Gastrocnemius medialis (tissue), 4 donors: ENCODE results near the gene GRID1. TPM values are rescaled to one million over a fixed set of nuclear protein-coding genes. Genes with fewer than 3 reads are reported as not detected.

Experiments
- ATAC-seq, 2 donors: fragments of 150-250 bp; one replicate each; pipeline ENCODE4 v1.9.1; 2016
- DNase-seq, 2 donors: peaks; one replicate each; pipeline ENCODE4 v3.0.0-alpha.2; 2019
- H3K27ac ChIP-seq, 4 donors: fragments of 200-600 bp; sonication (generic); 1 replicate in 1 of 4; 2 replicates in 3 of 4; pipeline ENCODE4 v1.5.1; 2016 to 2018; ENCODE audit warnings: mild to moderate bottlenecking in 2 of 4, moderate library complexity in 1 of 4
- H3K27me3 ChIP-seq, 3 donors: fragments of 200-600 bp; sonication (generic) in 2 of 3; 1 replicate in 1 of 3; 2 replicates in 2 of 3; pipeline versions ENCODE4 v1.5.1 to v1.6.0; 2016 to 2019; ENCODE audit warnings: mild to moderate bottlenecking in 1 of 3, moderate library complexity in 1 of 3
- H3K36me3 ChIP-seq, 2 donors: fragments of 200-600 bp; sonication (generic) in 1 of 2; one replicate each; pipeline ENCODE4 v1.5.1; 2017 to 2018
- H3K4me1 ChIP-seq, 2 donors: fragments of 200-600 bp; sonication (generic) in 1 of 2; one replicate each; pipeline ENCODE4 v1.5.1; 2016 to 2017; ENCODE audit warnings: mild to moderate bottlenecking in 2 of 2
- H3K4me3 ChIP-seq, 4 donors: fragments of 200-600 bp; sonication (generic) in 3 of 4; 1 replicate in 1 of 4; 2 replicates in 3 of 4; pipeline ENCODE4 v1.5.1; 2016 to 2019; ENCODE audit warnings: mild to moderate bottlenecking in 2 of 4
- H3K9me3 ChIP-seq, 3 donors: fragments of 200-600 bp; sonication (generic) in 2 of 3; 1 replicate in 1 of 3; 2 replicates in 2 of 3; pipeline ENCODE4 v1.5.1; 2016 to 2019
- CTCF ChIP-seq, 5 experiments: fragments of 450-650 bp in 3 of 5; fragments of 200-600 bp in 2 of 5; sonication (generic) in 2 of 5; IDR thresholded peaks in 4 of 5; conservative IDR thresholded peaks in 1 of 5; 1 replicate in 4 of 5; 2 replicates in 1 of 5; pipeline ENCODE4 v1.5.1; 2016 to 2019; ENCODE audit warnings: antibody characterized with exemption in 5 of 5, mild to moderate bottlenecking in 3 of 5, moderate library complexity in 3 of 5
- POLR2A ChIP-seq, 2 donors: fragments of 450-650 bp; IDR thresholded peaks; one replicate each; pipeline ENCODE4 v1.6.1; 2017; ENCODE audit warnings: antibody characterized with exemption in 2 of 2, mild to moderate bottlenecking in 2 of 2, moderate library complexity in 2 of 2
- in situ Hi-C, 4 donors: fragments of 200-750 bp; cut with MboI; loops; one replicate each; pipeline versions ENCODE4 v1.15.0 to v1.8.0; 2017; ENCODE audit warnings: low sequenced_read_pairs in 4 of 4
- intact Hi-C: fragments of 100-400 bp; cut with DNase I; formaldehyde crosslinking; loops from one replicate; pipeline ENCODE4 v1.15.1; 2023; ENCODE audit warnings: low total_unique reads
- total RNA-seq, 4 donors: library from RNA; depleted of rRNA; stranded (reverse); fragments of >200 nt; gene quantifications; one replicate each; pipeline versions ENCODE4 v1.1.0 to v1.2.3, GENCODE V29; 2016

GRID1 gene
- total RNA-seq, 4 donors from 2014 or later = 0.17 to 1.4 (median 0.79) TPM

GRCh38 chr10:86073199-86073977 lies 293.2 kb downstream of the GRID1 start:
- Histone ChIP-seq H3K36me3 (no peaks in the 10 kb centered on the region), H3K27me3 (no peaks in the 10 kb centered on the region), H3K4me1 (no peaks in the 10 kb centered on the region), H3K4me3 (no peak overlapping the region), H3K9me3 (no peaks in the 10 kb centered on the region), H3K27ac (no peak overlapping the region)
- intact Hi-C loops (no loop called here), in situ Hi-C loops (no loop called here)
- no peak for TF ChIP-seq CTCF (IDR thresholded peaks at IDR 0.05 in 4 of 5, conservative IDR thresholded peaks at IDR 0.05 in 1 of 5)
- no peak for TF ChIP-seq POLR2A (IDR thresholded peaks at IDR 0.05)
- DNase-seq (no peak), ATAC-seq (no peak)

DNA sequence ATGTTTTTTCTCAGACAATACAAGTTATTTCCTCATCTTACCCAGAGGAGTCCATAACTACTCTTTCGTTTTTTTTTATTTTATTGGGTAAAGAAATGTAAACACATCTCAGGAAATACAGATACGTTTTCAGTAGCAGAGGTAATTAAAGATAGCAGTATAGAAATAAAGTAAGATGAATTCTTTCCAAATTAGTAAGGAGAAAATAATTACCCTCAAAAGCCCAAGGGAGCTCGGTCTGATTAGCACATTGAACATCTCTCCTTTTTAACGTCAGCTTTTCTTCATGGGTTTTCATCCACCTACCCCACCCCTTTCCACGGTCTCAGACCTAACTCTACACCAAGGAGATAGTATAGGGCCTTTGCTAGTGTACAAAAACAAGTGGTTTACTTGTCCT lies 294.2 kb downstream of the GRID1 start:
- in situ Hi-C loops = no loop called here
- intact Hi-C loops = no loop called here
- H3K9me3 ChIP-seq = no peaks in the 10 kb centered on the region
- no peak overlapping the region for H3K4me3 ChIP-seq
- ATAC-seq (no peak), DNase-seq (no peak)
- H3K36me3 ChIP-seq = no peaks in the 10 kb centered on the region
- H3K4me1 ChIP-seq = no peaks in the 10 kb centered on the region
- no peak for TF ChIP-seq CTCF (IDR thresholded peaks at IDR 0.05 in 4 of 5, conservative IDR thresholded peaks at IDR 0.05 in 1 of 5)
- no peak for TF ChIP-seq POLR2A (IDR thresholded peaks at IDR 0.05)
- H3K27me3 ChIP-seq = no peaks in the 10 kb centered on the region
- no peak overlapping the region for H3K27ac ChIP-seq

DNA sequence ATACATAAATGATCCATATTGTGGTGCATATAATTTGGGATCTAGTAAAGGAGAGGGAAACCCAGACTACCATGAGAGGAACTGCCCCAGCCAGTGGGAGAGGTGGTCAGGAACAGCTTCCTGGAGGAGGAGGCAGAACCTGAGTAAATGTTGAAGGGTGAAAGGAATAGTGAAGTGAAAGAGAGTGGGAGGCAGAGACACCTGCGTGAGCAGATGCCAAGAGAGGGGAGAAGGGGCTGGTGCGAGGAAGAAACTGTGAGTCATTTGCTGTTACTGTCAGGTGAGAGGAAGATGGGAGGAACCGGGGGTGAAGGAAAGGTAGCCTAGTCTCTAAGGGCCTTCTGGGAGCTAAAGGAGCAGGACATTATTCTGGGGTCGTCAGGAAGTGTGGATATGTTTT lies 294.8 kb downstream of the GRID1 start:
- H3K4me3 ChIP-seq = no peak overlapping the region
- in situ Hi-C loops (no loop called here), intact Hi-C loops (no loop called here)
- DNase-seq = no peak
- H3K27ac ChIP-seq = no peak overlapping the region
- TF ChIP-seq CTCF (IDR thresholded peaks at IDR 0.05 in 4 of 5, conservative IDR thresholded peaks at IDR 0.05 in 1 of 5) (no peak), POLR2A (IDR thresholded peaks at IDR 0.05) (no peak)
- no peak for ATAC-seq
- no peaks in the 10 kb centered on the region for H3K36me3 ChIP-seq
- H3K4me1 ChIP-seq = no peaks in the 10 kb centered on the region
- no peaks in the 10 kb centered on the region for H3K27me3 ChIP-seq
- H3K9me3 ChIP-seq = no peaks in the 10 kb centered on the region

DNA sequence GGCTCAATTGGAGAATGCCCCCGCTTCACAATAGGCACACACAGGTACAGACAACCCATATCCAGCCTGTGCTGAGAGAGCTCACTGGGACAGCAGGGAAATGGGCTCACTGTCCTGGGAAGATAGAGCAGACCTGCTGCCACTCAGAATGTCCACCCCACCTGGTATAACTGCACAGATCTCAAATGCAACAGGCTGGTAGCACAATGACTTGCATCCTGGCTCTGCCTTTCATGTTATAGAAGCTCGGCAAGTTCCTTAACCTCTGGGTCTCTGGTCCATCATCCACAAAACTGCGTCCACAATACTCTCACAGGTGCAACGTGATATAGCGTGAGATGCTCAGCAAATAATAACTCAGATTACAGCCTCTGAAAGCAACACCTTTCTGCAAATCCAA lies 295.4 kb downstream of the GRID1 start:
- Histone ChIP-seq H3K27ac (no peak overlapping the region), H3K4me3 (no peak overlapping the region), H3K27me3 (no peaks in the 10 kb centered on the region), H3K9me3 (no peaks in the 10 kb centered on the region), H3K4me1 (no peaks in the 10 kb centered on the region), H3K36me3 (no peaks in the 10 kb centered on the region)
- DNase-seq (no peak), ATAC-seq (no peak)
- intact Hi-C loops (no loop called here), in situ Hi-C loops (no loop called here)
- no peak for TF ChIP-seq POLR2A (IDR thresholded peaks at IDR 0.05)

DNA sequence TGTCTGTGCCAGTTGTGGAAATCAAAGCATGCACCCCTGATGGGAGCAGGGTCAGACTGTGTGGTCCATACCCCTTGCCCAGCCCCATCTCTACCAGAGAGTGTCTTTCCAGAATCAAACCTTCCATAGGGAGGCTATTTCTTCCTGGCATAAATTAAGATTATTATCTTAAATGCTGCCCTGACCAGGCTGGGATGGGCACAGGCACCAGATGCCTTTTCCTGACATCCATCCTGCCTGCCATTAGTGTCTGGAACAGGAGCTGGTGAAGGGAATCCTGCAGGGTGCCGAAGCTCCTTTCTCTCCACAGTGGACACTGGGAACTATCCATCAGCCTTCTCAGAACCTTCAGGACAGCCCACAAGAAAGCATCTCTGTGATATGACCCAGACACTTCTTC lies 296.3 kb downstream of the GRID1 start:
- intact Hi-C loops (no loop called here), in situ Hi-C loops (no loop called here)
- H3K9me3 ChIP-seq = no peaks in the 10 kb centered on the region
- no peak overlapping the region for H3K27ac ChIP-seq
- H3K4me1 ChIP-seq = no peaks in the 10 kb centered on the region
- no peak overlapping the region for H3K4me3 ChIP-seq
- H3K27me3 ChIP-seq = no peaks in the 10 kb centered on the region
- TF ChIP-seq POLR2A (IDR thresholded peaks at IDR 0.05) (no peak), CTCF (IDR thresholded peaks at IDR 0.05 in 4 of 5, conservative IDR thresholded peaks at IDR 0.05 in 1 of 5) (no peak)
- DNase-seq (no peak), ATAC-seq (no peak)
- H3K36me3 ChIP-seq = no peaks in the 10 kb centered on the region
